ENCODE results near the gene SPG7. TPM values are rescaled to one million over a fixed set of nuclear protein-coding genes. Genes with fewer than 3 reads are reported as not detected.

The SPG7 gene
- total RNA-seq, 1 experiment from 2014 or later, result 141 TPM

DNA sequence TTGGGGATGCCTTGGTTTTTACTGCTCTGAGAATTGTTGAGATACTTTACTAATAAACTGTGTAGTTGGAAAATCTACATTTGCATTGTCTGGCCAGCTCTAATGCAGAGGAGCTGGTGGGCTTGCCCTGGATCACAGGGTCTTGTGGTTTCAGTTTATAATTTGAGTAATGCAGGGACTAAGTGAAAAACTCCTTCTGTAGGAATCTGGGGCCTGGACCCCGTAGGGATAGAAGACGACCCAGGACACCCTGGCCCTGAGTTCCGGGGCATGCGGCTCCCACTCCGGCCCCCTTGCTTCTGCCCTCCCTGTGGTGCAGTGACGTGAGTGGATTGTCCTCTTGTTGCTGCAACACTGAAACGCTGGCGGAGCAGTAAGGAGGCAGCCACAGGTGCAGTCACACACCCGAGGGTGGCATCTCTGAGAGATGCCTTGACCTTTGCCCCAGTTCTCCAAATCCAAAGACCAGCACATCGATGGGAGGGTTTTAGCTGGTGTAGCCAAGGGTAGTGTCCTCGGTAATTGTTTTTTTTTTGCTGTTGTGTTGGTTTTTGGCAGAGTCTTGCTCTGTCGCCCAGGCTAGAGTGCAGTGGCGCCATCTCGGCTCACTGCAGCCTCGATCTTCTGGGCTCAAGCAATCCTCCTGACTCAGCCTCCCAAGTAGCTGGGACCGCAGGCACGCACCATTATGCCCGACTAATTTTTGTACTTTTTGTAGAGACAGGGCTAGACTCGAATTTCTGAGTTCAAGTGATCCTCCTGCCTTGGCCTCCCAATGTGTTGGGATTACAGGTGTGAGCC, 49.7 kb downstream of the SPG7 start (continued):
- no peak for TF ChIP-seq E2F1 (CRISPR knock-in tag; IDR thresholded peaks at IDR 0.05)
- TF ChIP-seq GABPB1 (CRISPR knock-in tag; IDR thresholded peaks at IDR 0.05), result 0 out of 2 replicates have a peak, but pooled peaks have one; percentile 5

DNA sequence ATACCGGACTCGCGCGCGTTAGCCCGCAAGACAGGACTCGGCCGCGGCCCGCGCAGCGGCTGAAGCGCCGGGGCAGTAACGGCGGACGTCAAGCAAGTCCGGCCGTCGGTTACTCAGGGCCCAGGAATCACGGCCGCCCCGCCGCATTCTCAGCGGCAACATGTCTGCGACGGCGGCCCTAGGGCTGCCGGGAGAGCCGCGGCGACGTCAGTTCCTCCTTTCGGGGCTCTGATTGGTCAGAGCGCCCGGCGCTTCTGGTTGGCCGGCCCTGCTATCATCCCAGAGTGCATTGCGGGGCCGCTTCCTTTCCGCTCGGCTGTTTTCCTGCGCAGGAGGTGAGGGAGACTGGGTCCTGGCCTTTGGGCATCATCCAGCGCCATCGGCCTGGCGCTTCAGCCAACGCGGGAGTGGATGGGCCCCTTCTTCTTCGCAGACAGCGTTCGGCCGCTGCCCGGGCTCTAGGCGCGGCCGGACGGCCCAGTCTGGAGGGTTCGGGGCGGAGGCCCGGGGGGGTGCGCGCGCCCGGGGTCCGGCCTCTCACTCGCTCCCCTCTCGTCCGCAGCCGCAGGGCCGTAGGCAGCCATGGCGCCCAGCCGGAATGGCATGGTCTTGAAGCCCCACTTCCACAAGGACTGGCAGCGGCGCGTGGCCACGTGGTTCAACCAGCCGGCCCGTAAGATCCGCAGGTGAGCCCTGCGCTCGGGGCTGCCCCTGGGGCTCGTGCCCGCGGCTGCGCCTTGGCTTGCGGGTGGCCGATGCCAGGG, 52.4 kb downstream of the SPG7 start, which contains the start of gene RPL13:
Gene RPL13 (plus strand): TSS at position 305 of the 764 bp plus-strand sequence. CDS start 278 bp downstream, at position 583.
- Mint-ChIP-seq H3K4me1 (peaks cover 40% of the 10 kb centered on the region), H3K4me3 (peak within 1 kb of the TSS; percentile 99), H3K27me3 (ENCODE audit: low read depth) (no peaks in the 10 kb centered on the region; the same call in 1 of the 2 replicates), H3K9me3 (no peaks in the 10 kb centered on the region), H3K36me3 (peaks cover 48% of the 10 kb centered on the region), H3K27ac (peak within 1 kb of the TSS; percentile 99)
- DNase-seq (ENCODE audit: low spot score), result peak; percentile 92
- peak; percentile 49 for ATAC-seq
- POLR2A ChIA-PET, result no interaction called here
- CTCF ChIA-PET, result no interaction called here
- no peak for TF ChIP-seq ZNF281 (CRISPR knock-in tag; IDR thresholded peaks at IDR 0.05)
- TF ChIP-seq RORB (CRISPR knock-in tag; IDR thresholded peaks at IDR 0.05), result no peak
- TF ChIP-seq, protein P1, sequence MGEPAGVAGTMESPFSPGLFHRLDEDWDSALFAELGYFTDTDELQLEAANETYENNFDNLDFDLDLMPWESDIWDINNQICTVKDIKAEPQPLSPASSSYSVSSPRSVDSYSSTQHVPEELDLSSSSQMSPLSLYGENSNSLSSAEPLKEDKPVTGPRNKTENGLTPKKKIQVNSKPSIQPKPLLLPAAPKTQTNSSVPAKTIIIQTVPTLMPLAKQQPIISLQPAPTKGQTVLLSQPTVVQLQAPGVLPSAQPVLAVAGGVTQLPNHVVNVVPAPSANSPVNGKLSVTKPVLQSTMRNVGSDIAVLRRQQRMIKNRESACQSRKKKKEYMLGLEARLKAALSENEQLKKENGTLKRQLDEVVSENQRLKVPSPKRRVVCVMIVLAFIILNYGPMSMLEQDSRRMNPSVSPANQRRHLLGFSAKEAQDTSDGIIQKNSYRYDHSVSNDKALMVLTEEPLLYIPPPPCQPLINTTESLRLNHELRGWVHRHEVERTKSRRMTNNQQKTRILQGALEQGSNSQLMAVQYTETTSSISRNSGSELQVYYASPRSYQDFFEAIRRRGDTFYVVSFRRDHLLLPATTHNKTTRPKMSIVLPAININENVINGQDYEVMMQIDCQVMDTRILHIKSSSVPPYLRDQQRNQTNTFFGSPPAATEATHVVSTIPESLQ (CRISPR knock-in tag; IDR thresholded peaks at IDR 0.05), result no peak
- TF ChIP-seq AR (CRISPR knock-in tag; IDR thresholded peaks at IDR 0.05), result no peak
- TF ChIP-seq IRF1 (CRISPR knock-in tag; IDR thresholded peaks at IDR 0.05), result peak; percentile 46
- peak; percentile 52; the same call in 1 of the 2 replicates for TF ChIP-seq KAT7 (CRISPR knock-in tag; IDR thresholded peaks at IDR 0.05; ENCODE audit: borderline replicate concordance)
- TF ChIP-seq IRF2 (CRISPR knock-in tag; IDR thresholded peaks at IDR 0.05; ENCODE audit: borderline replicate concordance, low read depth), result no peak
- TF ChIP-seq, protein P2, sequence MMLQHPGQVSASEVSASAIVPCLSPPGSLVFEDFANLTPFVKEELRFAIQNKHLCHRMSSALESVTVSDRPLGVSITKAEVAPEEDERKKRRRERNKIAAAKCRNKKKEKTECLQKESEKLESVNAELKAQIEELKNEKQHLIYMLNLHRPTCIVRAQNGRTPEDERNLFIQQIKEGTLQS (CRISPR knock-in tag; conservative IDR thresholded peaks at IDR 0.05), result no peak
- peak; percentile 27; the same call in 1 of the 2 replicates for TF ChIP-seq NR2C2 (CRISPR knock-in tag; IDR thresholded peaks at IDR 0.05)
- TF ChIP-seq ZNF138 (CRISPR knock-in tag; conservative IDR thresholded peaks at IDR 0.05), result no peak
- no peak; the same call in 1 of the 2 replicates for TF ChIP-seq NFE2L1 (CRISPR knock-in tag; IDR thresholded peaks at IDR 0.05)
- peak; percentile 30; the same call in 1 of the 2 replicates for TF ChIP-seq SMAD3 (CRISPR knock-in tag; IDR thresholded peaks at IDR 0.05; ENCODE audit: borderline replicate concordance)
- TF ChIP-seq ZNF219 (CRISPR knock-in tag; IDR thresholded peaks at IDR 0.05; ENCODE audit: borderline replicate concordance), result no peak; the same call in 1 of the 2 replicates
- TF ChIP-seq, protein P3, sequence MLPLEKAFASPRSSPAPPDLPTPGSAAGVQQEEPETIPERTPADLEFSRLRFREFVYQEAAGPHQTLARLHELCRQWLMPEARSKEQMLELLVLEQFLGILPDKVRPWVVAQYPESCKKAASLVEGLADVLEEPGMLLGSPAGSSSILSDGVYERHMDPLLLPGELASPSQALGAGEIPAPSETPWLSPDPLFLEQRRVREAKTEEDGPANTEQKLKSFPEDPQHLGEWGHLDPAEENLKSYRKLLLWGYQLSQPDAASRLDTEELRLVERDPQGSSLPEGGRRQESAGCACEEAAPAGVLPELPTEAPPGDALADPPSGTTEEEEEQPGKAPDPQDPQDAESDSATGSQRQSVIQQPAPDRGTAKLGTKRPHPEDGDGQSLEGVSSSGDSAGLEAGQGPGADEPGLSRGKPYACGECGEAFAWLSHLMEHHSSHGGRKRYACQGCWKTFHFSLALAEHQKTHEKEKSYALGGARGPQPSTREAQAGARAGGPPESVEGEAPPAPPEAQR (CRISPR knock-in tag; IDR thresholded peaks at IDR 0.05), result no peak
- peak; percentile 21; the same call in 1 of the 2 replicates for TF ChIP-seq ARID4B (CRISPR knock-in tag; IDR thresholded peaks at IDR 0.05; ENCODE audit: borderline replicate concordance)

Measured in WTC11 (cell line).